GM23248 (cell line): ENCODE measurements around the gene STX8. TPM values are rescaled to one million over a fixed set of nuclear protein-coding genes. Genes with fewer than 3 reads are reported as not detected.

Experiments
- DNase-seq: peaks from one replicate; pipeline ENCODE4 v3.0.0-alpha.2; 2015
- H2AFZ ChIP-seq: fragments of 200-600 bp; sonication (generic); 2 replicates; pipeline ENCODE4 v1.6.1; 2016; ENCODE audit warnings: antibody characterized with exemption
- H3F3A ChIP-seq: fragments of 200-600 bp; sonication (generic); 2 replicates; pipeline ENCODE4 v1.6.1; 2016; ENCODE audit warnings: mild to moderate bottlenecking, antibody characterized with exemption, mixed run types; ENCODE audit not compliant: insufficient read depth
- H3K27ac ChIP-seq: fragments of 200-600 bp; sonication (generic); 2 replicates; pipeline ENCODE4 v1.5.1; 2016; ENCODE audit warnings: mild to moderate bottlenecking
- H3K27me3 ChIP-seq: fragments of 200-600 bp; sonication (generic); replicated peaks from 2 replicates; pipeline ENCODE4 v1.6.1; 2016; ENCODE audit warnings: mild to moderate bottlenecking; ENCODE audit not compliant: insufficient read depth
- H3K36me3 ChIP-seq: fragments of 200-600 bp; sonication (generic); 2 replicates; pipeline ENCODE4 v1.6.1; 2016; ENCODE audit warnings: low read depth, mild to moderate bottlenecking
- H3K4me1 ChIP-seq: fragments of 200-600 bp; sonication (generic); 2 replicates; pipeline ENCODE4 v1.6.1; 2016; ENCODE audit warnings: mild to moderate bottlenecking; ENCODE audit not compliant: insufficient read depth
- H3K4me2 ChIP-seq: fragments of 200-600 bp; sonication (generic); one replicate; pipeline ENCODE4 v1.6.1; 2016; ENCODE audit warnings: mild to moderate bottlenecking; ENCODE audit not compliant: unreplicated experiment
- H3K4me3 ChIP-seq: fragments of 200-600 bp; sonication (generic); 2 replicates; pipeline ENCODE4 v1.5.1; 2016; ENCODE audit warnings: mild to moderate bottlenecking
- H3K79me2 ChIP-seq: fragments of 200-600 bp; sonication (generic); 2 replicates; pipeline ENCODE4 v1.6.1; 2016; ENCODE audit warnings: mild to moderate bottlenecking; ENCODE audit not compliant: insufficient read depth
- H3K9ac ChIP-seq: fragments of 200-600 bp; sonication (generic); 2 replicates; pipeline ENCODE4 v1.6.1; 2016; ENCODE audit warnings: mild to moderate bottlenecking
- H3K9me2 ChIP-seq: fragments of 200-600 bp; sonication (generic); 2 replicates; pipeline ENCODE4 v1.6.1; 2016; ENCODE audit warnings: mixed run types, mild to moderate bottlenecking, moderate library complexity; ENCODE audit not compliant: insufficient read depth
- H3K9me3 ChIP-seq: fragments of 200-600 bp; sonication (generic); one replicate; pipeline ENCODE4 v1.6.1; 2017; ENCODE audit warnings: low read depth
- H4K20me1 ChIP-seq: fragments of 200-600 bp; sonication (generic); 2 replicates; pipeline ENCODE4 v1.6.0; 2016; ENCODE audit not compliant: insufficient read depth
- EZH2 ChIP-seq: fragments of 200-600 bp; sonication (generic); IDR thresholded peaks from 2 replicates; pipeline ENCODE4 v1.6.1; 2018; ENCODE audit warnings: antibody characterized with exemption, mild to moderate bottlenecking; ENCODE audit not compliant: insufficient read depth, poor library complexity, severe bottlenecking
- EZH2phosphoT487 ChIP-seq: fragments of 200-600 bp; sonication (generic); IDR thresholded peaks from 2 replicates; pipeline ENCODE4 v1.6.1; 2018; ENCODE audit warnings: antibody characterized with exemption, moderate library complexity, mild to moderate bottlenecking, low read depth; ENCODE audit not compliant: insufficient read depth
- WGBS, 2 experiments: methylation state at CpG; one replicate each; pipeline ENCODE4 v1.1.6; 2015 to 2017; ENCODE audit warnings: low lambda C conversion rate in 2 of 2, low coverage in 1 of 2; ENCODE audit errors: missing lambda C conversion rate in 2 of 2; 5-methylcytosine and 5-hydroxymethylcytosine counted together
- in situ Hi-C: fragments of 300-500 bp; cut with MboI; formaldehyde crosslinking; loops from 2 replicates; pipeline ENCODE4 v1.15.0; 2020
- polyA plus RNA-seq: library from polyadenylated mRNA; unstranded; fragments of >200 nt; fragmentation: Nextera tagmentation; extraction: Ambion mirVana; gene quantifications from 2 replicates; pipeline ENCODE4 v1.2.1, GENCODE V29; 2016
- total RNA-seq: library from RNA; depleted of rRNA; stranded (reverse); fragments of >200 nt; shearing (Covaris generic); gene quantifications from 2 replicates; pipeline ENCODE4 v1.2.3, GENCODE V29; 2014

STX8 gene
- total and polyA plus RNA-seq, 2 experiments from 2014 or later = 40.7 to 84.3 TPM

GRCh38 chr17:9284884-9285283, 290.7 kb downstream of the STX8 start:
- Histone ChIP-seq H3K9ac (peak overlapping the region; percentile 74), H3K27me3 (no peaks in the 10 kb centered on the region), H4K20me1 (no peaks in the 10 kb centered on the region), H3K4me2 (peak overlapping the region; percentile 90), H3K27ac (peak overlapping the region; percentile 31), H3K36me3 (no peaks in the 10 kb centered on the region), H3F3A (peaks cover 6% of the 10 kb centered on the region; the same call in 1 of the 2 replicates), H2AFZ (peak overlapping the region; percentile 19; the same call in 1 of the 2 replicates), H3K9me2 (no peaks in the 10 kb centered on the region), H3K9me3 (no peaks in the 10 kb centered on the region), H3K4me3 (no peak overlapping the region), H3K79me2 (no peaks in the 10 kb centered on the region), H3K4me1 (peaks cover 32% of the 10 kb centered on the region)
- DNase-seq = peak; percentile 68
- TF ChIP-seq EZH2phosphoT487 (no peak), EZH2 (no peak)
- in situ Hi-C loops = no loop called here
- 5 to 6% methylated on average over 3 to 4 of the region's 4 CpGs for WGBS, 2 experiments

- DNase-seq = peak; percentile 7
- H3K9me3 ChIP-seq = no peaks in the 10 kb centered on the region
- H3K9me2 ChIP-seq = no peaks in the 10 kb centered on the region
- 41 to 46% methylated on average over 2 of the region's 2 CpGs for WGBS, 2 experiments
- peaks cover 28% of the 10 kb centered on the region for H3K4me1 ChIP-seq
- no peak overlapping the region for H3K4me3 ChIP-seq
- H3K27ac ChIP-seq = no peak overlapping the region
- H3K9ac ChIP-seq = no peak overlapping the region
- in situ Hi-C loops = no loop called here
- H3F3A ChIP-seq = no peaks in the 10 kb centered on the region; the same call in 1 of the 2 replicates
- no peak overlapping the region for H3K4me2 ChIP-seq
- TF ChIP-seq EZH2 = no peak
- TF ChIP-seq EZH2phosphoT487 = no peak
- H4K20me1 ChIP-seq = no peaks in the 10 kb centered on the region
- no peaks in the 10 kb centered on the region for H3K79me2 ChIP-seq
- H2AFZ ChIP-seq = no peak overlapping the region
- no peaks in the 10 kb centered on the region for H3K36me3 ChIP-seq
- no peaks in the 10 kb centered on the region for H3K27me3 ChIP-seq
These were observed 291.7 kb downstream of the STX8 start for GRCh38 chr17:9283909-9284308.

GRCh38 chr17:9279893-9280292, 295.7 kb downstream of the STX8 start:
- 93% methylated on average over 8 of the region's 8 CpGs for WGBS, 2 experiments
- in situ Hi-C loops = no loop called here

GRCh38 chr17:9274973-9275372, 300.6 kb downstream of the STX8 start:
- in situ Hi-C loops = no loop called here
- Histone ChIP-seq H2AFZ (no peak overlapping the region), H3K36me3 (no peaks in the 10 kb centered on the region), H3K9me3 (no peaks in the 10 kb centered on the region), H3K4me1 (peaks cover 27% of the 10 kb centered on the region), H3K27me3 (no peaks in the 10 kb centered on the region), H3K9me2 (no peaks in the 10 kb centered on the region), H4K20me1 (no peaks in the 10 kb centered on the region), H3K27ac (no peak overlapping the region), H3K9ac (no peak overlapping the region), H3K4me3 (no peak overlapping the region), H3K79me2 (no peaks in the 10 kb centered on the region), H3K4me2 (no peak overlapping the region), H3F3A (peaks cover 25% of the 10 kb centered on the region)
- TF ChIP-seq EZH2 (no peak), EZH2phosphoT487 (no peak)
- DNase-seq = no peak
- 99 to 100% methylated on average over 7 to 9 of the region's 9 CpGs for WGBS, 2 experiments

More at GRCh38 chr17:9279893-9280292, 295.7 kb downstream of the STX8 start:
- Histone ChIP-seq H3K36me3 (no peaks in the 10 kb centered on the region), H3K4me3 (no peak overlapping the region), H4K20me1 (no peaks in the 10 kb centered on the region), H3K9me3 (no peaks in the 10 kb centered on the region), H3K4me2 (no peak overlapping the region), H3K27ac (no peak overlapping the region), H3K79me2 (no peaks in the 10 kb centered on the region), H3K9me2 (no peaks in the 10 kb centered on the region), H3F3A (no peaks in the 10 kb centered on the region; the same call in 1 of the 2 replicates), H3K27me3 (no peaks in the 10 kb centered on the region), H3K9ac (no peak overlapping the region), H2AFZ (no peak overlapping the region), H3K4me1 (peaks cover 10% of the 10 kb centered on the region)
- no peak for DNase-seq
- no peak for TF ChIP-seq EZH2
- no peak for TF ChIP-seq EZH2phosphoT487
